Neural cell (in vitro differentiated cells): ENCODE results near the gene PBX1. TPM values are rescaled to one million over a fixed set of nuclear protein-coding genes. Genes with fewer than 3 reads are reported as not detected.

ENCODE experiments used
- H2AFZ ChIP-seq: fragments of 200-600, 300-800 bp; sonication (generic), shearing (Covaris generic); 2 replicates; pipeline ENCODE4 v1.6.0; 2014; ENCODE audit warnings: low read depth, mild to moderate bottlenecking, antibody characterized with exemption, low read length, moderate library complexity
- H3F3A ChIP-seq: fragments of 200-600 bp; shearing (Covaris generic); 2 replicates; pipeline ENCODE4 v1.6.1; 2016; ENCODE audit warnings: mild to moderate bottlenecking, moderate library complexity, mixed read lengths, antibody characterized with exemption, low read length; ENCODE audit not compliant: insufficient read depth, poor library complexity, severe bottlenecking
- H3K27ac ChIP-seq: fragments of 200-600, 300-800 bp; sonication (generic), shearing (Covaris generic); 2 replicates; pipeline ENCODE4 v1.5.1; 2014; ENCODE audit warnings: mild to moderate bottlenecking, low read length, moderate library complexity
- H3K27me3 ChIP-seq: fragments of 300-800, 200-600 bp; sonication (generic), shearing (Covaris generic); 2 replicates; pipeline ENCODE4 v1.6.0; 2014; ENCODE audit warnings: mild to moderate bottlenecking, low read depth, low read length, moderate library complexity; ENCODE audit not compliant: insufficient read depth
- H3K36me3 ChIP-seq: fragments of 300-800, 200-600 bp; sonication (generic), shearing (Covaris generic); 2 replicates; pipeline ENCODE4 v1.5.1; 2014; ENCODE audit warnings: mild to moderate bottlenecking, antibody characterized with exemption, low read length, moderate library complexity; ENCODE audit not compliant: insufficient read depth
- H3K4me2 ChIP-seq: fragments of 300-800, 200-600 bp; sonication (generic), shearing (Covaris generic); 2 replicates; pipeline ENCODE4 v1.6.0; 2014; ENCODE audit warnings: mild to moderate bottlenecking, low read length
- H3K4me3 ChIP-seq: fragments of 300-800, 200-600 bp; sonication (generic), shearing (Covaris generic); 2 replicates; pipeline ENCODE4 v1.5.1; 2014; ENCODE audit warnings: mild to moderate bottlenecking, low read length, moderate library complexity
- H3K79me2 ChIP-seq: fragments of 200-600 bp; shearing (Covaris generic); replicated peaks from 2 replicates; pipeline ENCODE4 v1.6.0; 2014; ENCODE audit warnings: mild to moderate bottlenecking, low read length, moderate library complexity; ENCODE audit not compliant: insufficient read depth
- H3K9ac ChIP-seq: fragments of 300-800, 200-600 bp; sonication (generic), shearing (Covaris generic); 2 replicates; pipeline ENCODE4 v1.6.1; 2016; ENCODE audit warnings: mild to moderate bottlenecking, low read length, mixed read lengths
- H3K9me2 ChIP-seq: fragments of 200-600 bp; shearing (Covaris generic); 2 replicates; pipeline ENCODE4 v1.6.1; 2016; ENCODE audit warnings: mild to moderate bottlenecking, low read length, mixed read lengths; ENCODE audit not compliant: insufficient read depth
- H3K9me3 ChIP-seq: fragments of 200-600, 300-800 bp; sonication (generic), shearing (Covaris generic); 2 replicates; pipeline ENCODE4 v1.6.1; 2016; ENCODE audit warnings: mild to moderate bottlenecking, mixed run types, low read length, moderate library complexity, mixed read lengths
- H4K20me1 ChIP-seq: fragments of 200-600 bp; shearing (Covaris generic); 2 replicates; pipeline ENCODE4 v1.6.1; 2016; ENCODE audit warnings: mild to moderate bottlenecking, mixed run types; ENCODE audit not compliant: insufficient read depth
- EP300 ChIP-seq: fragments of 450-650 bp; conservative IDR thresholded peaks from 2 replicates; pipeline ENCODE4 v1.6.1; 2014; ENCODE audit warnings: antibody characterized with exemption, mild to moderate bottlenecking, moderate library complexity; ENCODE audit not compliant: poor library complexity, severe bottlenecking
- EZH2 ChIP-seq: fragments of 200-600, 300-800 bp; shearing (Covaris generic), sonication (generic); IDR thresholded peaks from 2 replicates; pipeline ENCODE4 v1.6.1; 2014; ENCODE audit warnings: antibody characterized with exemption, low read length, borderline replicate concordance, mild to moderate bottlenecking; ENCODE audit not compliant: insufficient read depth, poor library complexity, severe bottlenecking
- MXI1 ChIP-seq: fragments of 450-650 bp; conservative IDR thresholded peaks from 2 replicates; pipeline ENCODE4 v1.6.1; 2014; ENCODE audit warnings: antibody characterized with exemption, mild to moderate bottlenecking; ENCODE audit not compliant: poor library complexity, severe bottlenecking
- POLR2AphosphoS5 ChIP-seq: IDR thresholded peaks from 2 replicates; pipeline ENCODE4 v1.6.1; 2012
- RAD21 ChIP-seq: fragments of 450-650 bp; conservative IDR thresholded peaks from 2 replicates; pipeline ENCODE4 v1.6.1; 2014; ENCODE audit warnings: antibody characterized with exemption, mild to moderate bottlenecking, moderate library complexity
- SMC3 ChIP-seq: fragments of 450-650 bp; conservative IDR thresholded peaks from 2 replicates; pipeline ENCODE4 v1.6.1; 2014; ENCODE audit warnings: antibody characterized with exemption, mild to moderate bottlenecking, moderate library complexity; ENCODE audit not compliant: poor library complexity
- TAF1 ChIP-seq: IDR thresholded peaks from 2 replicates; pipeline ENCODE4 v1.6.1; 2012; ENCODE audit warnings: low read depth
- polyA plus RNA-seq: library from polyadenylated mRNA; depleted of rRNA; stranded (reverse); fragments of >200 nt; gene quantifications from 2 replicates; pipeline ENCODE4 v1.2.3, GENCODE V29; 2014
- TF ChIP-seq, protein P1 (sequence below): IDR thresholded peaks from 2 replicates; pipeline ENCODE4 v1.6.1; 2012; ENCODE audit warnings: borderline replicate concordance
- TF ChIP-seq, protein P2 (sequence below): fragments of 450-650 bp; IDR thresholded peaks from 2 replicates; pipeline ENCODE4 v1.5.1; 2014; ENCODE audit warnings: antibody characterized with exemption, mild to moderate bottlenecking, moderate library complexity; ENCODE audit not compliant: poor library complexity, severe bottlenecking

The PBX1 gene
- polyA plus RNA-seq, 1 donor from 2014 or later, result 42.4 TPM

DNA sequence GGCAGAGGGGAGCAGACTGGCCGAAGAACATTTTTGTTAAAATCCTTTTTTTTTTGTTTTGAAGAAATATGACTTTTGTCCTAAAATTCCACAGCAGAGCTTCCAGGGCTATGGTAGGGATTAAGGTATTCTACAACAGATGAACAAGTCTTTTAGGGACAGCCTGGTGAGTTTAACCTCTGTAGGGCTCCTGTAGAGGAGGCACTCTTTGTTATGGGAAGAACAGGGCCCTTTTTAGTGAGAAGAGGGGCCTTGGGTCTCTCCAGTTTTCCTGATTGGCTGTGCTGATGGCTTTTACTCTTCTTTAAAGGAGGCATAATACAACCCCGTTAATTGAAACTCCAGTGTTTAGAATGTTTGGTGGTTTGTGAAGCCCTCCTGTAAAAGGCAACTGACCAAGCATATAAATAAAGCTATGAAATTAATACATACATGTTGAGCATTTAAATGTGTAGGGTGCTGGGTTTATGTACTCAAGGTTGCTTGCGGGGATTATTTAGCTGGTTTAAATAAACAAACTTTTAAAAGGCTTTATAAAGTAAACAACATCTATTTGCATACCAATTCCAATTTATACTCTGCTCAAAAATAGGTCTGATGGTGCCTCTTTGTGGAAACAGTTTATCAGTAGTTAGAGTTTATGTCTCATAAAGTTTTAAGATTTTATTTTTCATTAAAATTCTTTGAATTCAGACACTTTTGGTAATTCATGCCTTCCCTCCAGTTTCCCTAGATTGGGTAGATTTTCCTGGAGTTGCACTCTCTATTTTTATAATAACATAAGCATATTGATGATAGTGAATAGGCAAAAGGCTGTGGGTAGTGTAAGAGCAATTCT is 46.5 kb downstream of the PBX1 start:
- no peaks in the 10 kb centered on the region for H4K20me1 ChIP-seq
- no peak overlapping the region for H2AFZ ChIP-seq
- no peaks in the 10 kb centered on the region for H3K9me2 ChIP-seq
- H3K9ac ChIP-seq, result no peak overlapping the region
- no peaks in the 10 kb centered on the region for H3F3A ChIP-seq
- no peaks in the 10 kb centered on the region for H3K9me3 ChIP-seq
- no peak overlapping the region for H3K27ac ChIP-seq
- H3K4me3 ChIP-seq, result no peak overlapping the region
- H3K79me2 ChIP-seq, result peaks cover 79% of the 10 kb centered on the region
- no peaks in the 10 kb centered on the region for H3K27me3 ChIP-seq
- H3K36me3 ChIP-seq, result no peaks in the 10 kb centered on the region
- no peak overlapping the region for H3K4me2 ChIP-seq
- TF ChIP-seq EP300 (no peak), TAF1 (no peak), MXI1 (no peak), EZH2 (no peak), POLR2AphosphoS5 (no peak), RAD21 (no peak), SMC3 (no peak)

DNA sequence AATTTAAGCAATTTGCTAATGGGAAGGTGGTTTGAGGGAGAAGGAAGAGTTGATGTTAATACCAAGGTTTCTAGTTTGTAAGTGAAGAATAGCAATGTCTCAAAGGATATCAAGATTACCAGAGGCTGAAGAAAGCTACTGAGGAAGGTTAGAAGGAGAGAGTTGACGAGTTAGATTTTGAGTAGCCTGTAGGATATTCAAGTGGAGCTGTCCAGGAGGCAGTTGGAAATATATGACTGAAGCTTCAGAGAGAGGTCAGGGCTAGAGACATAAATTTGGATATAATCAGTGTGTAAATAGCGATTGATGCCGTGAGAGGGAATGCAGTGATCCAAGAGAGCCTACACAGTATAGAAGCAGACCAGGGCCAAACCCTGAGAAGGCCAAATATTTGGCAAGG is 48.4 kb downstream of the PBX1 start:
- no peaks in the 10 kb centered on the region for H4K20me1 ChIP-seq
- no peaks in the 10 kb centered on the region for H3K36me3 ChIP-seq
- H3K9me3 ChIP-seq, result no peaks in the 10 kb centered on the region
- H3K9me2 ChIP-seq, result no peaks in the 10 kb centered on the region
- no peak overlapping the region for H3K27ac ChIP-seq
- H3F3A ChIP-seq, result no peaks in the 10 kb centered on the region
- no peak overlapping the region for H2AFZ ChIP-seq
- H3K27me3 ChIP-seq, result no peaks in the 10 kb centered on the region
- TF ChIP-seq EZH2 (no peak), POLR2AphosphoS5 (no peak), TAF1 (no peak), MXI1 (no peak), SMC3 (no peak), RAD21 (no peak), EP300 (no peak)
- TF ChIP-seq, protein P1, sequence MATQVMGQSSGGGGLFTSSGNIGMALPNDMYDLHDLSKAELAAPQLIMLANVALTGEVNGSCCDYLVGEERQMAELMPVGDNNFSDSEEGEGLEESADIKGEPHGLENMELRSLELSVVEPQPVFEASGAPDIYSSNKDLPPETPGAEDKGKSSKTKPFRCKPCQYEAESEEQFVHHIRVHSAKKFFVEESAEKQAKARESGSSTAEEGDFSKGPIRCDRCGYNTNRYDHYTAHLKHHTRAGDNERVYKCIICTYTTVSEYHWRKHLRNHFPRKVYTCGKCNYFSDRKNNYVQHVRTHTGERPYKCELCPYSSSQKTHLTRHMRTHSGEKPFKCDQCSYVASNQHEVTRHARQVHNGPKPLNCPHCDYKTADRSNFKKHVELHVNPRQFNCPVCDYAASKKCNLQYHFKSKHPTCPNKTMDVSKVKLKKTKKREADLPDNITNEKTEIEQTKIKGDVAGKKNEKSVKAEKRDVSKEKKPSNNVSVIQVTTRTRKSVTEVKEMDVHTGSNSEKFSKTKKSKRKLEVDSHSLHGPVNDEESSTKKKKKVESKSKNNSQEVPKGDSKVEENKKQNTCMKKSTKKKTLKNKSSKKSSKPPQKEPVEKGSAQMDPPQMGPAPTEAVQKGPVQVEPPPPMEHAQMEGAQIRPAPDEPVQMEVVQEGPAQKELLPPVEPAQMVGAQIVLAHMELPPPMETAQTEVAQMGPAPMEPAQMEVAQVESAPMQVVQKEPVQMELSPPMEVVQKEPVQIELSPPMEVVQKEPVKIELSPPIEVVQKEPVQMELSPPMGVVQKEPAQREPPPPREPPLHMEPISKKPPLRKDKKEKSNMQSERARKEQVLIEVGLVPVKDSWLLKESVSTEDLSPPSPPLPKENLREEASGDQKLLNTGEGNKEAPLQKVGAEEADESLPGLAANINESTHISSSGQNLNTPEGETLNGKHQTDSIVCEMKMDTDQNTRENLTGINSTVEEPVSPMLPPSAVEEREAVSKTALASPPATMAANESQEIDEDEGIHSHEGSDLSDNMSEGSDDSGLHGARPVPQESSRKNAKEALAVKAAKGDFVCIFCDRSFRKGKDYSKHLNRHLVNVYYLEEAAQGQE, result no peak
- TF ChIP-seq, protein P2, sequence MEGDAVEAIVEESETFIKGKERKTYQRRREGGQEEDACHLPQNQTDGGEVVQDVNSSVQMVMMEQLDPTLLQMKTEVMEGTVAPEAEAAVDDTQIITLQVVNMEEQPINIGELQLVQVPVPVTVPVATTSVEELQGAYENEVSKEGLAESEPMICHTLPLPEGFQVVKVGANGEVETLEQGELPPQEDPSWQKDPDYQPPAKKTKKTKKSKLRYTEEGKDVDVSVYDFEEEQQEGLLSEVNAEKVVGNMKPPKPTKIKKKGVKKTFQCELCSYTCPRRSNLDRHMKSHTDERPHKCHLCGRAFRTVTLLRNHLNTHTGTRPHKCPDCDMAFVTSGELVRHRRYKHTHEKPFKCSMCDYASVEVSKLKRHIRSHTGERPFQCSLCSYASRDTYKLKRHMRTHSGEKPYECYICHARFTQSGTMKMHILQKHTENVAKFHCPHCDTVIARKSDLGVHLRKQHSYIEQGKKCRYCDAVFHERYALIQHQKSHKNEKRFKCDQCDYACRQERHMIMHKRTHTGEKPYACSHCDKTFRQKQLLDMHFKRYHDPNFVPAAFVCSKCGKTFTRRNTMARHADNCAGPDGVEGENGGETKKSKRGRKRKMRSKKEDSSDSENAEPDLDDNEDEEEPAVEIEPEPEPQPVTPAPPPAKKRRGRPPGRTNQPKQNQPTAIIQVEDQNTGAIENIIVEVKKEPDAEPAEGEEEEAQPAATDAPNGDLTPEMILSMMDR, result no peak
- no peak overlapping the region for H3K9ac ChIP-seq
- H3K4me3 ChIP-seq, result no peak overlapping the region
- no peak overlapping the region for H3K4me2 ChIP-seq
- peaks cover 84% of the 10 kb centered on the region for H3K79me2 ChIP-seq
